Activated CD8-positive, alpha-beta T cell treated with anti-CD3 and anti-CD28 coated beads, Interleukin-2, amount 10 ng/mL, durations not matched to agents 7 days and 5 days (primary cell): ENCODE data around the gene GOLGA8K. TPM values are rescaled to one million over a fixed set of nuclear protein-coding genes. Genes with fewer than 3 reads are reported as not detected.
"Not testable (repeated sequence)": the region's sequence is repeated elsewhere in the genome, so short reads cannot be mapped to it uniquely, and the experiment has no call there.

ENCODE experiments used
- ATAC-seq: fragments of 150-1000 bp; cut with Tn5 transposase; one replicate; pipeline ENCODE4 v1.10.0; 2021; ENCODE audit warnings: moderate library complexity
- CTCF ChIA-PET: fragments of 350-600 bp; sonication (Branson Sonifier 250); formaldehyde crosslinking; loops from one replicate; lab custom pipeline; 2021; ENCODE audit warnings: antibody characterized with exemption; lab: Charles Lee
- POLR2A ChIA-PET: fragments of 350-600 bp; sonication (Branson Sonifier 250); formaldehyde crosslinking; loops from one replicate; lab custom pipeline; 2021; ENCODE audit warnings: antibody characterized with exemption; lab: Charles Lee
- DNase-seq: peaks from one replicate; pipeline ENCODE4 v3.0.0-alpha.2; 2020
- H3K27ac Mint-ChIP-seq: one replicate; pipeline ENCODE4 v1.8.0; 2021; ENCODE audit warnings: mild to moderate bottlenecking, mixed read lengths
- H3K27me3 Mint-ChIP-seq: one replicate; pipeline ENCODE4 v1.8.0; 2021; ENCODE audit warnings: low read depth, mixed read lengths
- H3K36me3 Mint-ChIP-seq: one replicate; pipeline ENCODE4 v1.8.0; 2021; ENCODE audit warnings: low read depth, mixed read lengths
- H3K4me1 Mint-ChIP-seq: one replicate; pipeline ENCODE4 v1.8.0; 2021; ENCODE audit warnings: low read depth, mixed read lengths
- H3K4me3 Mint-ChIP-seq: one replicate; pipeline ENCODE4 v1.8.0; 2021; ENCODE audit warnings: mild to moderate bottlenecking, mixed read lengths
- H3K9me3 Mint-ChIP-seq: one replicate; pipeline ENCODE4 v1.8.0; 2022; ENCODE audit warnings: mixed read lengths; ENCODE audit not compliant: insufficient read depth
- total RNA-seq, 2 experiments: library from RNA; stranded (reverse); gene quantifications; one replicate each; pipeline ENCODE4 v1.2.3, GENCODE V29; 2021

GOLGA8K gene
- total RNA-seq, 2 experiments from 2014 or later: 0.68 TPM; not detected in 1

DNA sequence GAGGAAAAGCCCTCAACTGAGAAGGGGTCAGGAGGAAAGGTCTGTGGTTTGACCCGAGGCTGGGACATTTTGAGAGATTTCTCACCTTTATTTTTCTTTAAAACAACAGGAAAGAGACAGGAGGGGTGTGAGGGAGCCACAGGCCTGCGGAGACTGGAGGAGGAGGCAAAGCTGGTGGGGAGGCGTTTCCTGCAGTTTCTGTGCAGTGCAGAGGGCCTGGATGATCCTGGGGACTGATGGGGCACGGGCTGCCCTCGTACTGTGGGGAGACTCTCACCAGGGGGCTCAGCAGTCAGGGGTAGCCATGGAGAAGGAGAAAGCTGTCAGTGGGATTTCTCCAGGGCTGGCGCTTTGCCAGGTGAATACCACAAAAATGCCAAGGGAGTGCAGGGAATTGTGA lies 29.4 kb downstream of the GOLGA8K start:
- not testable (repeated sequence) for DNase-seq
- ATAC-seq: peak; percentile 82

DNA sequence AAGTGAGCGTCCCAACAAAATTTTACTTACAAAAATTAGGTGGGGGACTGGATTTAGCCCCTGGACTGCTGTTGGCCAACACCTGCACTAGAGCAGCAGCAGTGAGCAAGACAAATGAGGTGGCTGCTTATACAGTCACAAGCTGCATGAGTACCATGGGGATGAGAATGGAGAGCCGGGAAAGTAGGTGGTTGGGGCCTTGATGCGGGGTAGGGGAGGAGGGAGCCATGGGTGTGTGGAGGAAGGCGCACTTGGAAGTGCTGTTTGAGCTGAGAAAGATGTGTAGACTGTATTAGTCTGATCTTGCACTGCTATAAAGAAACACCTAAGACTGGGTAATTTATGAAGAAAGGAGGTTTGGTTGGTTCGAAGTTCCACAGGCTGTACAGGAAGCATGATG lies 31.0 kb downstream of the GOLGA8K start:
- H3K4me1 Mint-ChIP-seq, H3K27me3 Mint-ChIP-seq, CTCF ChIA-PET, ATAC-seq, H3K9me3 Mint-ChIP-seq, POLR2A ChIA-PET, DNase-seq, H3K36me3 Mint-ChIP-seq, H3K4me3 Mint-ChIP-seq, H3K27ac Mint-ChIP-seq: not testable (repeated sequence)

More for the DNA sequence above, 29.4 kb downstream of the GOLGA8K start:
- H3K27me3 Mint-ChIP-seq, H3K4me3 Mint-ChIP-seq, H3K36me3 Mint-ChIP-seq, POLR2A ChIA-PET, H3K4me1 Mint-ChIP-seq, H3K27ac Mint-ChIP-seq, H3K9me3 Mint-ChIP-seq, CTCF ChIA-PET: not testable (repeated sequence)

DNA sequence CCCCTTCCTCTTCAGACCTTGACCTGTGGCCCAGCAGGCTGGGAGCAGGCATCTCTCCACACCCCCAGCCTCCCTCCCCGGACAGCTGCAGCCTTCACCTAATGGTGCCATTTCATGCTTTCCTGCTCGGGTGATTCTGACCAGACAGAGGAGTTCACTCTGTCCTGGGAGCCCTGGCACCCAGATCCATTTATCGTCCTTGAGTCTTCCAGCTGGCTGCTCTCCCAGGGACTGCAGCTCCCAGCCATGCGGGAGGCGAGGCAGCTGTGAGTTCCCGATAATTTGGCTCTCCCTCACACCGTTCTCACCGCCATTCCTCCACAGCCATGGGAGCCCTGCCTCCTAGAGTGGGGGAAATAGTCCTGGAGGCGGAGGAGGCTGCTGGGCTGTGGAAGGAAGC lies 32.6 kb downstream of the GOLGA8K start:
- H3K36me3 Mint-ChIP-seq, POLR2A ChIA-PET, DNase-seq, H3K9me3 Mint-ChIP-seq, ATAC-seq, CTCF ChIA-PET, H3K4me1 Mint-ChIP-seq, H3K4me3 Mint-ChIP-seq, H3K27ac Mint-ChIP-seq, H3K27me3 Mint-ChIP-seq: not testable (repeated sequence)

DNA sequence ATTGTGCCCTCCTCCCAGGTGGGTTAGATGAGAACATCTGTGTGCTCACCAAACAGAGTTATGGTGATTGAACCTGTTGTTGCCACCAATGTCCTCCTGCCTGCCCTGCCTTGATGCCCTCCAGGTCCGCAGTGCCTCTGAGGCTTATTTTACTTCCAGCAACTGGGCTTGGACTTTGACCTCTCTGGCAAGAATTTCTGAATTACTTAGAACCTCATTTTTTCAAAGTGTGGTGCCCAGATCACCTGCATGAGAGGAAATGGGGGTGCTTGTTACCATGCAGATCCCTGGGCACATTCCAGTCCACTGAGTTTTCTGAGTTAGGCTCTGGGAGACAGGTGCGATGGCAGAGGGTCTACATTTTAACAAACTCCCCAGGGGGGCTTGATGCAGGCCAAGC lies 33.0 kb downstream of the GOLGA8K start:
- H3K36me3 Mint-ChIP-seq, H3K27me3 Mint-ChIP-seq, H3K4me1 Mint-ChIP-seq, CTCF ChIA-PET, H3K4me3 Mint-ChIP-seq, POLR2A ChIA-PET, H3K27ac Mint-ChIP-seq, ATAC-seq, DNase-seq, H3K9me3 Mint-ChIP-seq: not testable (repeated sequence)

DNA sequence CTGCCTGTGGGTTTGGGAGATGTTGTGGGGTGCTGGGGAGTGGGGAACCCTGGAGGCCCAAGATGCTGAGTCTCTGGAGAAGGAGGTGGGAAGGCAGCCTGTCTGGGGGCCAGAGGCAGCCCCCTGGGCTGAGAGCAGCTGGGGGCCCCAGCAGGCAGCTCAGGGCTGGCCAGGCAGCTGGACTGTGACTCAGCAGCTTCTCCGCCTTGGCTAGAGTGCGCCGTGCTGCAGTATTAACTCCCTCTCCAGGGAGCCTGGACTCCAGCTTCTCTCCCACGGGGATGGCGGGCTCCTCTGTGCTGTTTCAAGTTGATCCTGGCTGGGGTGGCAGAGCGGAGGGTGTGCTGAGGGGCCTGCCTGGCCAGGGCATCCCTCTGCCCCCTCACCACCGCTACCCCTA lies 36.6 kb downstream of the GOLGA8K start:
- H3K27me3 Mint-ChIP-seq, H3K4me1 Mint-ChIP-seq, H3K4me3 Mint-ChIP-seq, CTCF ChIA-PET, H3K36me3 Mint-ChIP-seq, ATAC-seq, H3K27ac Mint-ChIP-seq, DNase-seq, H3K9me3 Mint-ChIP-seq, POLR2A ChIA-PET: not testable (repeated sequence)

DNA sequence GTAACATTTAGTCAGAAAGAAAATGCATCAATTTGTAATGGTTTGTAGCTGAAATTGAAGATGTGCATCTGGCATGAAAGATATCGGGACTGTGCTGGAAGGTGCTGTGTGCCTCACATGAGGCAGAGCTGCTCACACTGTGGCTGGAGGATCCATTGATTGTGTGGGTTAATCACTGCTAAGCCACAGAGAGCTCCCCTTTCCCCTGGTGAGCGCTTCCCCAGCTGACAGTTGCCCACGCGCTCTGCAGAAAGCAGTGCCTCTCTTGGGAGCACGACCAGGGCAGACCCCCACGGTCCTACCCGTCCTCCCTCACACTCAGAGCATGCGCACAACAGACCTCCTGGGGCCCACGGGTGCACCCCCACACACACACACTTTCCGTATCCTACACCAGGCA lies 37.1 kb downstream of the GOLGA8K start:
- ATAC-seq, CTCF ChIA-PET, DNase-seq: not testable (repeated sequence)

DNA sequence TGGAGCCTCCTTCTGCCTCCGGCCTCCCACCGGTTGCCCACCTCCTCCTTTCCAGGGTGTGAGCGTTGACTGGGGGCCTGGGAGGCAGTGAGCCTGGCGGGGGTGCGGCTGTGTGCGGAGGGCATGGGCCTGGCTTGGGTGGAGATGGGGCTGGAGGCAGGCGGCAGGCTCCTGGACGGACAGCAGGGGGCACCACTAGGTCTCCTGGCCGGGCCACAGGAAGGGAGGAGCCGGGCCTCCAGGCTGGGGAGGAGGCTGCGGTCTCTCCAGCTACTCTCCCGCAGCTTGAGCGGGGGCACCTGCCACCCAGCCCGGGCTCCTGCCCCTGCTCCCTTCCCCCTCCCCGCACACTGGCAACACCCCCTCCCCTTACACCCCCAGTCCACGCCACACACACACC lies 38.1 kb downstream of the GOLGA8K start:
- not testable (repeated sequence) for H3K27me3 Mint-ChIP-seq, DNase-seq, H3K27ac Mint-ChIP-seq

More for the DNA sequence above, 37.1 kb downstream of the GOLGA8K start:
- H3K9me3 Mint-ChIP-seq, H3K4me3 Mint-ChIP-seq, H3K27ac Mint-ChIP-seq, H3K4me1 Mint-ChIP-seq, POLR2A ChIA-PET, H3K27me3 Mint-ChIP-seq, H3K36me3 Mint-ChIP-seq: not testable (repeated sequence)

DNA sequence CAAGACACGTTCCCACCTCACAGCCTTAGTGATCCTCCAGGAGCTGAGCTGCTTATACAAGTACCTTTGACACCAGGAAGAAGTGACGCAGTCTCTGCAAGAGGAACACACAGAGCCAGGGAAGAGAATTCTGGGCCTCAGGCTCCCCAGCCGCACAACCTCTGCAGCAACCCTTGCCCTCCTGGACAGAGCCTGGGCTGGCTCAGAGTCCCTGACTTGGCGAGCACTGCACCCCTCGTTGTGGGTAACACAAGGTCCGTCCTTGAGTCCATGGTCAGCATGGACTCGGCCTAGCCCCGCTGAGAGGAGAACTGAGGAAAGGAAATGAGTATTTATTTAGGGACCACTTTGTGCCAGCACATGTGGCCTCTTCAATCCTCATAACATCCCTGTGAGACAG lies 39.6 kb downstream of the GOLGA8K start:
- H3K36me3 Mint-ChIP-seq, H3K9me3 Mint-ChIP-seq, H3K4me3 Mint-ChIP-seq, CTCF ChIA-PET, ATAC-seq, DNase-seq, H3K27me3 Mint-ChIP-seq, POLR2A ChIA-PET, H3K27ac Mint-ChIP-seq, H3K4me1 Mint-ChIP-seq: not testable (repeated sequence)

More for the DNA sequence above, 38.1 kb downstream of the GOLGA8K start:
- ATAC-seq: peak; percentile 71
- H3K4me3 Mint-ChIP-seq, CTCF ChIA-PET, H3K9me3 Mint-ChIP-seq, POLR2A ChIA-PET, H3K4me1 Mint-ChIP-seq, H3K36me3 Mint-ChIP-seq: not testable (repeated sequence)

DNA sequence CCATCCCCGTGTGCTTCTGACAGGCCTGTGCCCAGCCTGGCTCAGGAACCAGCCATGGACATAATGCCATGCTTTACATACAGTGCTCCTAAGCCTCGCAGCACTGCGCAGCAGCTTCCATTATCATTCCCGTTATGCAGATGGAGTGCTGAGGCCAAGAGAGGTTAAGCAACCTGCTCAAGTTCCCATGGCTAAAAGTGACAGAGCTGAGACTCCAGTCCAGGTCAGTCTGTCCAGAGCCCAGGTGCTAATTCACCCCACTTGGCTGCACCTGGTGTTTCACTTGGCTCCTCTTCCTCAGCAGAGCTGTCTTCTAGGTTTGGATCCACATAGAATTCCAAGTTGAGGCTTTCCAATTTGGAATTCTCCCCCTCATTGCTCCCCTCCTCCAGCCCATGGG lies 41.4 kb downstream of the GOLGA8K start:
- H3K27ac Mint-ChIP-seq, CTCF ChIA-PET, H3K4me1 Mint-ChIP-seq, DNase-seq, H3K4me3 Mint-ChIP-seq, H3K9me3 Mint-ChIP-seq, ATAC-seq, H3K27me3 Mint-ChIP-seq, H3K36me3 Mint-ChIP-seq, POLR2A ChIA-PET: not testable (repeated sequence)

DNA sequence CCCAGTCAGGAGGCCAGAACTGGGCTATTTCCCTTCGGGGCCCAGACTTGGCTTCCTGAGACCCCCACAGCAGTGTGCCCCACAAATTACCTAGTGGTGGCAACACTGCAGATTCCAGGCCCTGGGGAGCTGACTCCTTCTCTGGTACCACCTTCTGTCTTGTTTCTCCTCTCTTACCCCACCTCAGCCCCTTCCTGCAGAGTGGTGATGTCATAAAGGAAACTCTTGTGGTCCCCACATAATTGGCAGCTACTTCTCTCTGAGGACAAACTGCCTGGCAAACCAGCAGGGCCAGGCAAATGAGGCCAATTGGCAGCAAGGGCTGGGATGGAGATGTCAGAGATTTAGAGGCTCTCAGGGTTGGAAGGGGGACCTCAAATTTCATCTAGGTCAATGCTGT lies 44.6 kb downstream of the GOLGA8K start:
- POLR2A ChIA-PET, H3K9me3 Mint-ChIP-seq, H3K36me3 Mint-ChIP-seq, H3K4me1 Mint-ChIP-seq, DNase-seq, H3K27me3 Mint-ChIP-seq, H3K4me3 Mint-ChIP-seq, CTCF ChIA-PET, H3K27ac Mint-ChIP-seq: not testable (repeated sequence)
- ATAC-seq: peak; percentile 66

DNA sequence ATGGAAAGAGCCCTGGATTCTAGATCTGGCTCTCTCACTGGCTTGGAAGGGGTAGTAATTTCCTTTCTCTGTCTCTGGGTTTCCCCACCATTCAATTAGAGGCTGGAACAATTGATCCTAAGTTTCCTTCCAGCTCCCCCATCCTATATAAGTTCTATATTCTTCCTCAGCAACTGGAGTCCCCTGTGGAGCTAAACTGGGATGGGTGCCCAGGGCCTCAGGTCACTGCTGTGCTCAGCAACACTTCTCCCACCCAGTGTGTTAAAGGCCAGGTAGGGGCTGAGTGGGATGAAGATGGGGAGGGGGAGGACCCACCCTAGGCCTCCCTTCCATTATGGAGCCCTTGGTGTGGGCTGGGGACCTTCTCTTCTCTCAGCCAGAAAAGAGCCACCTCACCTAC lies 46.2 kb downstream of the GOLGA8K start:
- CTCF ChIA-PET, H3K27ac Mint-ChIP-seq, DNase-seq, H3K36me3 Mint-ChIP-seq, ATAC-seq, H3K4me1 Mint-ChIP-seq, POLR2A ChIA-PET, H3K4me3 Mint-ChIP-seq, H3K27me3 Mint-ChIP-seq, H3K9me3 Mint-ChIP-seq: not testable (repeated sequence)

DNA sequence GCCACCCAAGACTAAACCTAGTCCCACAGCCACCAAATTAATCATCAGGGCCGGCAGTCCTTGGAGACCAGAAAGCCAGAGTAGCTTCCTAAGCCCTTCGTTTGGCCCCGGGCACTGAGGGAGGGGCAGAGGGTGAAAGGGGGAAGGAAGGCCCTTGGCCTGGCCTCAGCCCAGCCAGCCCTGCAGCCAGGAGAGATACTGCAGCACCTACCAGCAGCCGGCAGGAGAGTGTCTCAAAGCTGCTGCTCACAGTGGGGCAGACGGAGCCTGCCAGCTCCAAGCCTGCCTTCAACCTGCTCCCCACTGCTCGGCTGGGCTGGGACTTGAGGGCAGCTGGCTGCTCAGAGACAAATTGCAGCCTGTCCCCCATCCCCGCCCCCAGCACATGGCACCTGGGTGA lies 50.3 kb downstream of the GOLGA8K start:
- H3K4me3 Mint-ChIP-seq, H3K9me3 Mint-ChIP-seq, H3K36me3 Mint-ChIP-seq, ATAC-seq, H3K27ac Mint-ChIP-seq, DNase-seq, H3K27me3 Mint-ChIP-seq, H3K4me1 Mint-ChIP-seq, POLR2A ChIA-PET, CTCF ChIA-PET: not testable (repeated sequence)

DNA sequence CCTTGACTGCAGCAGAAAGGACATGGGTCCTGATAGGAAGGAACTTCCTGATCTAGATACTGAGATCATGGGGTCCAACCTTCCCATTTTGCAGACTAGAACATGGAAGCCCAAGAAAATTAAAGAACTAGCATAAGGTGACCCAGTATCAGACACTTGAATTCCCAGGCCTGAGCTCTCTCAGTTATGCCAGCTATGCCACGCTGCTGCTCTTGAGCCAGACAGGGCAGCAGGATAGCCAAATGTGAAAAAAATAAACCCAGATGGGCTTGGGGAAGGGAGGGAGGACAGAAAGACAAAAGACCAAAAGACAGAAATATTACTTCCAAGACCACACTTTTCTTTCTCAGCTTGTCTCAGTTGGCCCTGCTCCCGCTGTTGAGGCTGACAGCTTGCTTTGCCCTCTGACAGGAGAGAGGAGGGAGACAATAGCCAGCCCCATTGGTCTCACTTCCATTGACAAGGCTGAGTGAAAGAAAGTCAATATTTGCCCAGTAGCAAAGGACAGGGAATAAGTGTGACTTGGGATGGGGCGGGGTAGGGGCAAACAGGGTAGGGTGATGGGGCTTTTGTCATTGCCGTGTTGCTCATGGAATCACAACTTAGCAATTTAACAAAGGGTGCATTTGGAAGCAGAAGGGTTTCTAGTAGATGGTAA lies 52.4 kb downstream of the GOLGA8K start:
- H3K4me3 Mint-ChIP-seq, H3K27me3 Mint-ChIP-seq, CTCF ChIA-PET, H3K36me3 Mint-ChIP-seq, H3K4me1 Mint-ChIP-seq, H3K27ac Mint-ChIP-seq, ATAC-seq, POLR2A ChIA-PET, H3K9me3 Mint-ChIP-seq, DNase-seq: not testable (repeated sequence)
